ENCODE results near the gene KRTAP4-5. TPM values are rescaled to one million over a fixed set of nuclear protein-coding genes. Genes with fewer than 3 reads are reported as not detected.
"Not testable (repeated sequence)": the region's sequence is repeated elsewhere in the genome, so short reads cannot be mapped to it uniquely, and the experiment has no call there.

KRTAP4-5 gene
- total RNA-seq, 6 experiments from 2014 or later = not detected

DNA sequence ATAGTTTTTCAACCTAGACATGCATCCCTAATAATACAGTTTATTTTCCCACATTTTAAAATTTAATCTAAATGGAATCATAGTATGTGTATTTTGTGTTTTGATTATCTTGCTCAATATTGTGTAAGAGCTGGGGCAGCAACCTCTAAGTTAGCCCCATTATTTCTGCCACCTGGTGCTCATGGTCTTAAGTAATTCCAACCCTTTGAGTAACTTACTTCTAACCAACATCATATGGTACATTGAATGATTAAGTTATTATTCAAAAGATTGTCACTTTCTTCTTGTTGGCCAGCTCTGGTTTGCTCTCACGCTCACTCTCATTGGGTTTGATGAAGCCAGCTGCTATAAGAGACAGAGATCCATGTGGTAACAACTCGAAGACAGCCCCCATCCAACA lies 22.3 kb upstream of the KRTAP4-5 start:
- Mint-ChIP-seq H3K27me3 (ENCODE audit: insufficient read depth) (peaks cover 1% of the 10 kb centered on the region; the same call in 1 of the 2 replicates), H3K27ac (no peak overlapping the region), H3K36me3 (ENCODE audit: low read depth) (no peaks in the 10 kb centered on the region), H3K4me1 (ENCODE audit: low read depth) (peaks cover 7% of the 10 kb centered on the region; the same call in 1 of the 2 replicates), H3K4me3 (no peak overlapping the region), H3K9me3 (no peaks in the 10 kb centered on the region)
- no peak for DNase-seq
- TF ChIP-seq, protein P1, sequence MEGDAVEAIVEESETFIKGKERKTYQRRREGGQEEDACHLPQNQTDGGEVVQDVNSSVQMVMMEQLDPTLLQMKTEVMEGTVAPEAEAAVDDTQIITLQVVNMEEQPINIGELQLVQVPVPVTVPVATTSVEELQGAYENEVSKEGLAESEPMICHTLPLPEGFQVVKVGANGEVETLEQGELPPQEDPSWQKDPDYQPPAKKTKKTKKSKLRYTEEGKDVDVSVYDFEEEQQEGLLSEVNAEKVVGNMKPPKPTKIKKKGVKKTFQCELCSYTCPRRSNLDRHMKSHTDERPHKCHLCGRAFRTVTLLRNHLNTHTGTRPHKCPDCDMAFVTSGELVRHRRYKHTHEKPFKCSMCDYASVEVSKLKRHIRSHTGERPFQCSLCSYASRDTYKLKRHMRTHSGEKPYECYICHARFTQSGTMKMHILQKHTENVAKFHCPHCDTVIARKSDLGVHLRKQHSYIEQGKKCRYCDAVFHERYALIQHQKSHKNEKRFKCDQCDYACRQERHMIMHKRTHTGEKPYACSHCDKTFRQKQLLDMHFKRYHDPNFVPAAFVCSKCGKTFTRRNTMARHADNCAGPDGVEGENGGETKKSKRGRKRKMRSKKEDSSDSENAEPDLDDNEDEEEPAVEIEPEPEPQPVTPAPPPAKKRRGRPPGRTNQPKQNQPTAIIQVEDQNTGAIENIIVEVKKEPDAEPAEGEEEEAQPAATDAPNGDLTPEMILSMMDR (IDR thresholded peaks at IDR 0.05) = no peak

DNA sequence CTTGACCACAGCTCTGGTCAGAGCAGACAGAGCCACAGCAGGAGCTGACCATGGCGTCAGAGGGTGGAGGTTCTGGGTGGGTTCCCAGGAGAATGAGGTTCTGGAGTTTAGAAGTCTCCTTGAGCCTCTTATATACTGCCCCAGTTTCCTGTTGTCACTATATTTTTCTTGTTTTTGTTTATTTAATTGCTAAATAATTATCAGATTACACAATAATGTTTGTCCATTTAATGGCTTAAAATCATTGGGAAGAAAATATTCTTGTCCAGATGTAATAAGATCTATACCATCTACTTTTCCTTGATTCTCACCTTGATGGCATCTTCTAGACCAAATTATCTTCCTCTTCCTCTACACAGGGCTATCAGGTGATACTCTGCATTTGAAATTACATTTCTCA lies 18.5 kb upstream of the KRTAP4-5 start, which contains the start of gene KRTAP4-3:
TSS of gene KRTAP4-3 (minus strand) at position 101 of the 400 bp plus-strand sequence. CDS start at position 52, 49 bp downstream.
- Mint-ChIP-seq H3K4me3 (no peak within 1 kb of the TSS), H3K27ac (no peak within 1 kb of the TSS), H3K36me3 (ENCODE audit: low read depth) (no peaks in the 10 kb centered on the region), H3K27me3 (ENCODE audit: insufficient read depth) (no peaks in the 10 kb centered on the region; the same call in 1 of the 2 replicates), H3K9me3 (no peaks in the 10 kb centered on the region), H3K4me1 (ENCODE audit: low read depth) (peaks cover 16% of the 10 kb centered on the region)
- TF ChIP-seq, protein P1 (IDR thresholded peaks at IDR 0.05) = no peak
- no peak for DNase-seq

DNA sequence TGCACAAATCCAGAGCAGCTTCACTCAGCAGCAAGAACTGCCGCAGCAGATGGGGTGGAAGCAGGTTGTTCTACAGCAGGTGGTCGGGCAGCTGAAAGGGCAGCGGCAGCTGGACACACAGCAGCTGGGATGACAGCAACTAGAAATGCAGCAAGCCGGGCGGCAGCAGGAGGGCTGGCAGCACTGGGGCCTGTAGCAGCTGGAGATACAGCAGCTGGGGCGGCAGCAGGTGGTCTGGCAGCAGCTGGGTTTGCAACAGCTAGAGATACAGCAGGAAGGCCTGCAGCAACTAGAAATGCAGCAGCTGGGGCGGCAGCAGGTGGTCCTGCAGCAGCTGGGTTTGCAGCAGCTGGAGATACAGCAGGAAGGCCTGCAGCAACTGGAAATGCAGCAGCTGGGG lies 17.9 kb upstream of the KRTAP4-5 start:
- no peaks in the 10 kb centered on the region for H3K9me3 Mint-ChIP-seq
- no peak overlapping the region for H3K27ac Mint-ChIP-seq
- no peaks in the 10 kb centered on the region for H3K36me3 Mint-ChIP-seq (ENCODE audit: low read depth)
- H3K4me1 Mint-ChIP-seq (ENCODE audit: low read depth) = peaks cover 18% of the 10 kb centered on the region
- H3K27me3 Mint-ChIP-seq (ENCODE audit: insufficient read depth) = no peaks in the 10 kb centered on the region; the same call in 1 of the 2 replicates
- TF ChIP-seq, protein P1 (IDR thresholded peaks at IDR 0.05) = no peak
- no peak overlapping the region for H3K4me3 Mint-ChIP-seq
- DNase-seq = no peak

DNA sequence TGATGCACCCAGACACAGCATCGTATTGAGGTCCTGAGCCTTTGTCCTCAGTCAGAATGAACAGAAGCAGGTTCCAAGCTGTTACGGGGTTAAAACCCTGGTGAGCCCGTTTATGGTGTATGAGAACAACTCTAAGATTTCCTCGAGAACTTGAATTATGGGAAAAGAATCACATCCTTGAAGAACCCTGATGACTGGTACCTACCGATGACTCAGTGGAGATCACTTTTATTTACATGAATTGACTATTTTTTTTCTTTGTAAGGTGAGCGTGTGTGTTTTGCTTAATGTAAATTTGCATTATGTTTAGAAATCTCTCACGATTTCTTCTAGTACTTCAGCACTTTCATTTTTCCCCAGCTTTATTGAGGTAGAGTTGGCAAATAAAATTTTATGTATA lies 14.2 kb upstream of the KRTAP4-5 start:
- H3K27me3 Mint-ChIP-seq (ENCODE audit: insufficient read depth) = peaks cover 1% of the 10 kb centered on the region; the same call in 1 of the 2 replicates
- H3K4me3 Mint-ChIP-seq = peak overlapping the region; percentile 12; the same call in 1 of the 2 replicates
- TF ChIP-seq, protein P1 (IDR thresholded peaks at IDR 0.05) = no peak
- DNase-seq = no peak
- no peak overlapping the region for H3K27ac Mint-ChIP-seq
- H3K4me1 Mint-ChIP-seq (ENCODE audit: low read depth) = peaks cover 12% of the 10 kb centered on the region
- H3K36me3 Mint-ChIP-seq (ENCODE audit: low read depth) = no peaks in the 10 kb centered on the region
- no peaks in the 10 kb centered on the region for H3K9me3 Mint-ChIP-seq

DNA sequence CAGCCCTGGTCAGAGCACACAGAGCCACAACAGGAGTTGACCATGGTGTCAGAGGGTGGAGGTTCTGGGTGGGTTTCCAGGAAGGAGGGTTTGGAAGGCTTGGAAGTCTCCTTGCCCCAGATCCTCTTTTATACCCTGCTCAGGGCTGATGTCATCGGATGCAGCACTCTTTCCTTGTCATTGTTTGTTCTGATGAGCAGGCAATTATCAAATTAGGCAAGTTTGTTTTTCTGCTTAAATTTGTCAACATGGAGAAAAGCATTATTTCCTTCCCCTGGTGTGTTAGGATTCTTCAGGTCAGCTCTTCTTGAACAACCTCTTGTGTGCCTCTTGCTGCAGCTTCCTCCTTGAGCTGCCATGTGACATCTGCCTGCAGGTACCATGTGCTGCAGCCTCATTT lies 11.0 kb upstream of the KRTAP4-5 start, which contains the start of gene KRTAP4-4:
TSS of gene KRTAP4-4 (minus strand) at position 101 of the 400 bp plus-strand sequence. CDS start at position 44, 57 bp downstream.
- Mint-ChIP-seq H3K4me3 (no peak within 1 kb of the TSS), H3K4me1 (ENCODE audit: low read depth) (peaks cover 14% of the 10 kb centered on the region), H3K9me3 (no peaks in the 10 kb centered on the region), H3K36me3 (ENCODE audit: low read depth) (no peaks in the 10 kb centered on the region), H3K27ac (no peak within 1 kb of the TSS), H3K27me3 (ENCODE audit: insufficient read depth) (peaks cover 3% of the 10 kb centered on the region)
- DNase-seq = no peak
- TF ChIP-seq, protein P1 (IDR thresholded peaks at IDR 0.05) = no peak

DNA sequence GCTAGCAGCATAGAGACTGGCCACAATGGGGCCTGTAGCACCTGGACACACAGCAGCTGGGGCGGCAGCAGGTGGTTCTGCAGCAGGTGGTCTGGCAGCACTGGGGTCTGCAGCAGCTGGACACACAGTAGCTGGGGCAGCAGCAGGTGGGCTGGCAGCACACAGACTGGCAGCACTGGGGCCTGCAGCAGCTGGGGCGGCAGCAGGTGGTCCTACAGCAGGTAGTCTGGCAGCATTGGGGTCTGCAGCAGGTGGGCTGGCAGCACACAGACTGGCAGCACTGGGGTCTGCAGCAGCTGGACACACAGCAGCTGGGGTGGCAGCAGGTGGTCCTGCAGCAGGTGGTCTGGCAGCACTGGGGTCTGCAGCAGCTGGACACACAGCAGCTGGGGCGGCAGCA lies 10.6 kb upstream of the KRTAP4-5 start:
- H3K36me3 Mint-ChIP-seq (ENCODE audit: low read depth); DNase-seq; H3K4me3 Mint-ChIP-seq; H3K9me3 Mint-ChIP-seq; H3K27ac Mint-ChIP-seq; H3K27me3 Mint-ChIP-seq (ENCODE audit: insufficient read depth): not testable (repeated sequence)
- peaks cover 17% of the 10 kb centered on the region for H3K4me1 Mint-ChIP-seq (ENCODE audit: low read depth)
